K562 (cell line): ENCODE results near the gene SRPRA. TPM values are rescaled to one million over a fixed set of nuclear protein-coding genes. Genes with fewer than 3 reads are reported as not detected.

Source experiments
- ATAC-seq: fragments of 200-7000 bp; cut with Tn5 transposase; 3 replicates; pipeline ENCODE4 v1.9.1; 2020; ENCODE audit warnings: moderate library complexity
- BruUV-seq: library from RNA; stranded (reverse); fragments of 400-500 nt; replicated peaks from 2 replicates; lab custom pipeline; 2021; lab: Mats Ljungman, UMichigan
- CTCF ChIA-PET: fragments of 300-600 bp; formaldehyde crosslinking; extraction: SDS; loops from one replicate; lab custom pipeline; 2021; ENCODE audit warnings: low intra/inter-chr PET ratio; lab: Yijun Ruan, JAX
- POLR2A ChIA-PET: fragments of 300-600, 350-650 bp; sonication (Branson Sonifier 250); formaldehyde crosslinking; extraction: SDS; loops from one replicate; lab custom pipeline; 2021; ENCODE audit warnings: antibody characterized with exemption, inconsistent platforms; lab: Yijun Ruan, JAX
- DNase-seq, 4 experiments: peaks; one replicate each; pipeline versions ENCODE4 v3.0.0 to v3.0.0-alpha.2; 2011 to 2018; ENCODE audit warnings: low spot score in 3 of 4, mixed read lengths in 3 of 4; ENCODE audit errors: extremely low read depth in 1 of 4
- FAIRE-seq: peaks from 2 replicates; lab custom pipeline; 2011; peaks lifted over from hg19 to GRCh38; lab: Jason Lieb, UNC
- H2AFZ ChIP-seq: 2 replicates; pipeline ENCODE4 v1.6.0; 2011; ENCODE audit warnings: low read depth, low read length, control low read depth, inconsistent platforms
- H3K27ac ChIP-seq: fragments of 200-600 bp; 3 replicates; pipeline ENCODE4 v1.8.0; 2011; ENCODE audit warnings: low read depth, mild to moderate bottlenecking, control low read depth, inconsistent platforms, low read length, moderate library complexity, mixed read lengths; ENCODE audit errors: extremely low read depth
- H3K27me3 ChIP-seq, 2 experiments: fragments of 300-600 bp in 1 of 2; 2 replicates in 1 of 2; 3 replicates in 1 of 2; pipeline versions ENCODE4 v1.6.0 to v1.8.0; 2011; ENCODE audit warnings: inconsistent platforms in 2 of 2, low read length in 2 of 2, mild to moderate bottlenecking in 1 of 2, mixed read lengths in 1 of 2, moderate library complexity in 1 of 2; ENCODE audit not compliant: control insufficient read depth in 2 of 2, insufficient read depth in 2 of 2
- H3K36me3 ChIP-seq: fragments of 300-600 bp; 3 replicates; pipeline ENCODE4 v1.8.0; 2011; ENCODE audit warnings: mild to moderate bottlenecking, low read length, inconsistent platforms; ENCODE audit not compliant: control insufficient read depth, insufficient read depth
- H3K4me1 ChIP-seq, 2 experiments: fragments of 200-600 bp in 1 of 2; replicated peaks in 1 of 2; 2 replicates in 1 of 2; 3 replicates in 1 of 2; pipeline versions ENCODE4 v1.5.1 to v1.8.0; 2011; ENCODE audit warnings: inconsistent platforms in 2 of 2, low read length in 2 of 2, mild to moderate bottlenecking in 1 of 2, mixed read lengths in 1 of 2, moderate library complexity in 1 of 2; ENCODE audit not compliant: control insufficient read depth in 2 of 2, insufficient read depth in 2 of 2
- H3K4me2 ChIP-seq: 2 replicates; pipeline ENCODE4 v1.6.1; 2011; ENCODE audit warnings: low read length, control low read depth, inconsistent platforms, mixed read lengths; ENCODE audit not compliant: insufficient read depth
- H3K4me3 ChIP-seq: fragments of 200-600 bp; sonication (generic), shearing (Covaris generic); 2 replicates; pipeline ENCODE4 v1.5.1; 2016; ENCODE audit warnings: control low read depth, inconsistent platforms
- H3K79me2 ChIP-seq: fragments of 200-600 bp; 3 replicates; pipeline ENCODE4 v1.8.0; 2011; ENCODE audit warnings: low read length, inconsistent platforms; ENCODE audit not compliant: control insufficient read depth, insufficient read depth
- H3K9ac ChIP-seq, 2 experiments: 2 replicates each; pipeline versions ENCODE4 v1.6.0 to v1.6.1; 2011; ENCODE audit warnings: low read depth in 2 of 2, low read length in 2 of 2, control low read depth in 1 of 2, inconsistent platforms in 1 of 2, mild to moderate bottlenecking in 1 of 2, mixed read lengths in 1 of 2; ENCODE audit not compliant: insufficient read depth in 1 of 2
- H3K9me1 ChIP-seq: one replicate; pipeline ENCODE4 v1.6.0; 2011; ENCODE audit warnings: inconsistent platforms, mild to moderate bottlenecking, low read length, moderate library complexity; ENCODE audit not compliant: control insufficient read depth, insufficient read depth
- H3K9me3 ChIP-seq: replicated peaks from 2 replicates; pipeline ENCODE4 v1.5.1; 2011; ENCODE audit warnings: low read depth, low read length, inconsistent platforms; ENCODE audit not compliant: control insufficient read depth, insufficient read depth
- H4K20me1 ChIP-seq: replicated peaks from 2 replicates; pipeline ENCODE4 v1.6.1; 2011; ENCODE audit warnings: low read length, inconsistent platforms, mixed read lengths; ENCODE audit not compliant: control insufficient read depth, insufficient read depth
- CCAR2 ChIP-seq: fragments of 200-400 bp; formaldehyde crosslinking; IDR thresholded peaks from 2 replicates; pipeline ENCODE4 v1.6.1; 2017; ENCODE audit warnings: mild to moderate bottlenecking, low read depth, low read length
- CEBPG ChIP-seq, 3 experiments: fragments of 200-800 bp in 1 of 3; sonication (Bioruptor generic) in 1 of 3; sonication (generic) in 1 of 3; formaldehyde crosslinking in 1 of 3; IDR thresholded peaks in 2 of 3; conservative IDR thresholded peaks in 1 of 3; 2 replicates each; pipeline versions ENCODE4 v1.6.1 to v1.8.0; 2016 to 2022; ENCODE audit warnings: missing compliant biosample characterization in 2 of 3, missing genetic modification characterization in 2 of 3, mild to moderate bottlenecking in 1 of 3, missing genetic modification reagents in 1 of 3
- KHSRP ChIP-seq: fragments of 450-650 bp; IDR thresholded peaks from 2 replicates; pipeline ENCODE4 v1.6.1; 2017
- MAZ ChIP-seq, 2 experiments: fragments of 450-650 bp in 1 of 2; sonication (generic) in 1 of 2; formaldehyde crosslinking; IDR thresholded peaks in 1 of 2; conservative IDR thresholded peaks in 1 of 2; 2 replicates each; pipeline versions ENCODE4 v1.4.0 to v1.5.0; 2020; ENCODE audit warnings: mild to moderate bottlenecking in 1 of 2, missing genetic modification reagents in 1 of 2
- NEUROD1 ChIP-seq: fragments of 150-350 bp; IDR thresholded peaks from 2 replicates; pipeline ENCODE4 v1.6.1; 2014; ENCODE audit warnings: borderline replicate concordance, low read length, low read depth; ENCODE audit not compliant: partially characterized antibody
- NR3C1 ChIP-seq: sonication (generic); formaldehyde crosslinking; IDR thresholded peaks from 2 replicates; pipeline ENCODE4 v1.8.1; 2022; ENCODE audit warnings: missing genetic modification reagents
- WGBS: fragments of 100-300 bp; shearing (Covaris generic); methylation state at CpG from one replicate; pipeline ENCODE4 v1.1.6; 2016; ENCODE audit warnings: low coverage, mixed read lengths; ENCODE audit not compliant: insufficient coverage; ENCODE audit errors: missing lambda C conversion rate; 5-methylcytosine and 5-hydroxymethylcytosine counted together
- in situ Hi-C: fragments of 300-500 bp; cut with MboI; formaldehyde crosslinking; loops from 4 replicates; pipeline ENCODE4 v1.15.0; 2018; ENCODE audit warnings: inconsistent platforms, mixed read lengths
- intact Hi-C: fragments of 100-400 bp; cut with micrococcal nuclease; formaldehyde crosslinking; loops from 2 replicates; pipeline ENCODE4 v1.14.2; 2022
- polyA plus RNA-seq, 8 experiments: library from polyadenylated mRNA; depleted of rRNA in 4 of 8; stranded (reverse) in 5 of 8; unstranded in 3 of 8; fragments of >200 nt; fragmentation: Nextera tagmentation in 2 of 8; fragmentation: Illumina TruSeq in 1 of 8; extraction: Ambion mirVana in 2 of 8; extraction: Trizol in 1 of 8; gene quantifications; 2 replicates each; pipeline versions ENCODE4 v1.2.1 to v1.2.3, GENCODE V29; 2011 to 2014; ENCODE audit warnings: inconsistent platforms in 1 of 8, missing spikeins in 1 of 8
- total RNA-seq, 7 experiments: library from RNA; depleted of rRNA in 6 of 7; stranded (reverse); fragments of >200 nt in 6 of 7; fragmentation: Illumina TruSeq in 2 of 7; extraction: Trizol in 2 of 7; gene quantifications; 2 replicates each; pipeline versions ENCODE4 v1.2.1 to v1.2.3, GENCODE V29; 2011 to 2021; ENCODE audit warnings: low replicate concordance in 1 of 7
- TF ChIP-seq, protein P1 (sequence below): sonication (generic); formaldehyde crosslinking; IDR thresholded peaks from 2 replicates; pipeline ENCODE4 v1.8.0; 2022; ENCODE audit warnings: missing genetic modification reagents, mild to moderate bottlenecking, moderate library complexity, borderline replicate concordance
- TF ChIP-seq, protein P2 (sequence below): sonication (generic); formaldehyde crosslinking; IDR thresholded peaks from 2 replicates; pipeline ENCODE4 v1.8.0; 2022; ENCODE audit warnings: mild to moderate bottlenecking, missing genetic modification reagents
- TF ChIP-seq, protein P3 (sequence below): sonication (generic); formaldehyde crosslinking; IDR thresholded peaks from 2 replicates; pipeline ENCODE4 v1.8.0; 2022; ENCODE audit warnings: mild to moderate bottlenecking, missing genetic modification reagents
- TF ChIP-seq, protein P4 (sequence below): fragments of 250-450 bp; sonication (Bioruptor Pico); IDR thresholded peaks from 2 replicates; pipeline ENCODE4 v1.4.0; 2020; ENCODE audit warnings: mild to moderate bottlenecking, moderate library complexity, borderline replicate concordance

The SRPRA gene
- total and polyA plus RNA-seq, 9 of the 15 experiments (the other 6 are each of a cell fraction or from before 2014, with no cell fraction given), result 33.5 to 124 (median 80.0) TPM

DNA sequence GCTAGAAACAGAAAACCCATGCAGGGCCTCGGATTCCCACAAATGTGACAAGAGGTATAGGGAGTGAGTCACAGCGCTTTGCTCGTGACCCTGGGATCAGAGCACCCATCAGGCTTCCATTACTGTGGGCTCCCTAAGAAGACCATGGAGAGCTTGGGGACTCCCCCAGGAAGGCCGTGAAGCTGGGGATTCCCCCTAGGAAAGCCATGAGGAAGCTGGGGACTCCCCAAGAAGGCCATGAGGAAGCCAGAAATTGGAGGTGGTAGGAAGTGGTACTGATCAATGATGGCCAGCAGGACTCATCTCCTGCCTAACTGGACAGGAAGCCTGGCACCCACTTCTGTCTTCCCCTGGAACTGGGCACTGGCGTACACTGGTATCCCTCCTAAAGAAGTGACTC is 25.0 kb upstream of the SRPRA start:
- H4K20me1 ChIP-seq, result no peaks in the 10 kb centered on the region
- no TSS peak for BruUV-seq
- H3K4me1 ChIP-seq, result no peaks in the 10 kb centered on the region; a peak in 1 of 5 replicates
- peaks cover 18% of the 10 kb centered on the region; the same call in 1 of the 3 replicates for H3K36me3 ChIP-seq
- no peak overlapping the region for H3K4me3 ChIP-seq
- no peaks in the 10 kb centered on the region for H3K9me1 ChIP-seq
- ChIA-PET CTCF (no interaction called here), POLR2A (no interaction called here)
- no peak overlapping the region for H3K4me2 ChIP-seq
- H3K27ac ChIP-seq, result no peak overlapping the region
- intact Hi-C loops, result no loop called here
- FAIRE-seq (no peak), DNase-seq (no peak), ATAC-seq (no peak)
- H2AFZ ChIP-seq, result no peak overlapping the region
- H3K9me3 ChIP-seq, result no peaks in the 10 kb centered on the region
- in situ Hi-C loops, result no loop called here
- no peak overlapping the region; a peak in 1 of 4 replicates for H3K9ac ChIP-seq
- no peaks in the 10 kb centered on the region for H3K79me2 ChIP-seq
- no peaks in the 10 kb centered on the region for H3K27me3 ChIP-seq
- WGBS, result 70% methylated on average over 5 of the region's 5 CpGs
- TF ChIP-seq CEBPG (CRISPR knock-in tag; IDR thresholded peaks at IDR 0.05), result no peak
- no peak for TF ChIP-seq CEBPG (tag; conservative IDR thresholded peaks at IDR 0.05 in 1 of 2, IDR thresholded peaks at IDR 0.05 in 1 of 2)
- TF ChIP-seq, protein P1, sequence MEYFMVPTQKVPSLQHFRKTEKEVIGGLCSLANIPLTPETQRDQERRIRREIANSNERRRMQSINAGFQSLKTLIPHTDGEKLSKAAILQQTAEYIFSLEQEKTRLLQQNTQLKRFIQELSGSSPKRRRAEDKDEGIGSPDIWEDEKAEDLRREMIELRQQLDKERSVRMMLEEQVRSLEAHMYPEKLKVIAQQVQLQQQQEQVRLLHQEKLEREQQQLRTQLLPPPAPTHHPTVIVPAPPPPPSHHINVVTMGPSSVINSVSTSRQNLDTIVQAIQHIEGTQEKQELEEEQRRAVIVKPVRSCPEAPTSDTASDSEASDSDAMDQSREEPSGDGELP (CRISPR knock-in tag), result no peak
- no peak for TF ChIP-seq KHSRP
- TF ChIP-seq CCAR2, result no peak
- TF ChIP-seq, protein P2, sequence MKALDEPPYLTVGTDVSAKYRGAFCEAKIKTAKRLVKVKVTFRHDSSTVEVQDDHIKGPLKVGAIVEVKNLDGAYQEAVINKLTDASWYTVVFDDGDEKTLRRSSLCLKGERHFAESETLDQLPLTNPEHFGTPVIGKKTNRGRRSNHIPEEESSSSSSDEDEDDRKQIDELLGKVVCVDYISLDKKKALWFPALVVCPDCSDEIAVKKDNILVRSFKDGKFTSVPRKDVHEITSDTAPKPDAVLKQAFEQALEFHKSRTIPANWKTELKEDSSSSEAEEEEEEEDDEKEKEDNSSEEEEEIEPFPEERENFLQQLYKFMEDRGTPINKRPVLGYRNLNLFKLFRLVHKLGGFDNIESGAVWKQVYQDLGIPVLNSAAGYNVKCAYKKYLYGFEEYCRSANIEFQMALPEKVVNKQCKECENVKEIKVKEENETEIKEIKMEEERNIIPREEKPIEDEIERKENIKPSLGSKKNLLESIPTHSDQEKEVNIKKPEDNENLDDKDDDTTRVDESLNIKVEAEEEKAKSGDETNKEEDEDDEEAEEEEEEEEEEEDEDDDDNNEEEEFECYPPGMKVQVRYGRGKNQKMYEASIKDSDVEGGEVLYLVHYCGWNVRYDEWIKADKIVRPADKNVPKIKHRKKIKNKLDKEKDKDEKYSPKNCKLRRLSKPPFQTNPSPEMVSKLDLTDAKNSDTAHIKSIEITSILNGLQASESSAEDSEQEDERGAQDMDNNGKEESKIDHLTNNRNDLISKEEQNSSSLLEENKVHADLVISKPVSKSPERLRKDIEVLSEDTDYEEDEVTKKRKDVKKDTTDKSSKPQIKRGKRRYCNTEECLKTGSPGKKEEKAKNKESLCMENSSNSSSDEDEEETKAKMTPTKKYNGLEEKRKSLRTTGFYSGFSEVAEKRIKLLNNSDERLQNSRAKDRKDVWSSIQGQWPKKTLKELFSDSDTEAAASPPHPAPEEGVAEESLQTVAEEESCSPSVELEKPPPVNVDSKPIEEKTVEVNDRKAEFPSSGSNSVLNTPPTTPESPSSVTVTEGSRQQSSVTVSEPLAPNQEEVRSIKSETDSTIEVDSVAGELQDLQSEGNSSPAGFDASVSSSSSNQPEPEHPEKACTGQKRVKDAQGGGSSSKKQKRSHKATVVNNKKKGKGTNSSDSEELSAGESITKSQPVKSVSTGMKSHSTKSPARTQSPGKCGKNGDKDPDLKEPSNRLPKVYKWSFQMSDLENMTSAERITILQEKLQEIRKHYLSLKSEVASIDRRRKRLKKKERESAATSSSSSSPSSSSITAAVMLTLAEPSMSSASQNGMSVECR, result no peak
- no peak for TF ChIP-seq MAZ (CRISPR knock-in tag; conservative IDR thresholded peaks at IDR 0.05 in 1 of 2, IDR thresholded peaks at IDR 0.05 in 1 of 2)
- TF ChIP-seq NEUROD1, result no peak
- TF ChIP-seq, protein P3, sequence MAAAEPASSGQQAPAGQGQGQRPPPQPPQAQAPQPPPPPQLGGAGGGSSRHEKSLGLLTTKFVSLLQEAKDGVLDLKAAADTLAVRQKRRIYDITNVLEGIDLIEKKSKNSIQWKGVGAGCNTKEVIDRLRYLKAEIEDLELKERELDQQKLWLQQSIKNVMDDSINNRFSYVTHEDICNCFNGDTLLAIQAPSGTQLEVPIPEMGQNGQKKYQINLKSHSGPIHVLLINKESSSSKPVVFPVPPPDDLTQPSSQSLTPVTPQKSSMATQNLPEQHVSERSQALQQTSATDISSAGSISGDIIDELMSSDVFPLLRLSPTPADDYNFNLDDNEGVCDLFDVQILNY (CRISPR knock-in tag), result no peak
- TF ChIP-seq NR3C1 (CRISPR knock-in tag), result no peak
- TF ChIP-seq, protein P4, sequence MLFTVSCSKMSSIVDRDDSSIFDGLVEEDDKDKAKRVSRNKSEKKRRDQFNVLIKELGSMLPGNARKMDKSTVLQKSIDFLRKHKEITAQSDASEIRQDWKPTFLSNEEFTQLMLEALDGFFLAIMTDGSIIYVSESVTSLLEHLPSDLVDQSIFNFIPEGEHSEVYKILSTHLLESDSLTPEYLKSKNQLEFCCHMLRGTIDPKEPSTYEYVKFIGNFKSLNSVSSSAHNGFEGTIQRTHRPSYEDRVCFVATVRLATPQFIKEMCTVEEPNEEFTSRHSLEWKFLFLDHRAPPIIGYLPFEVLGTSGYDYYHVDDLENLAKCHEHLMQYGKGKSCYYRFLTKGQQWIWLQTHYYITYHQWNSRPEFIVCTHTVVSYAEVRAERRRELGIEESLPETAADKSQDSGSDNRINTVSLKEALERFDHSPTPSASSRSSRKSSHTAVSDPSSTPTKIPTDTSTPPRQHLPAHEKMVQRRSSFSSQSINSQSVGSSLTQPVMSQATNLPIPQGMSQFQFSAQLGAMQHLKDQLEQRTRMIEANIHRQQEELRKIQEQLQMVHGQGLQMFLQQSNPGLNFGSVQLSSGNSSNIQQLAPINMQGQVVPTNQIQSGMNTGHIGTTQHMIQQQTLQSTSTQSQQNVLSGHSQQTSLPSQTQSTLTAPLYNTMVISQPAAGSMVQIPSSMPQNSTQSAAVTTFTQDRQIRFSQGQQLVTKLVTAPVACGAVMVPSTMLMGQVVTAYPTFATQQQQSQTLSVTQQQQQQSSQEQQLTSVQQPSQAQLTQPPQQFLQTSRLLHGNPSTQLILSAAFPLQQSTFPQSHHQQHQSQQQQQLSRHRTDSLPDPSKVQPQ, result no peak
